A673 (cell line): ENCODE data around the gene TICAM2.

Source experiments
- CTCF ChIP-seq: fragments of 300-800, 200-600 bp; sonication (generic); conservative IDR thresholded peaks from 2 replicates; pipeline ENCODE4 v1.5.1; 2017; ENCODE audit warnings: low read depth, mild to moderate bottlenecking, antibody characterized with exemption, low read length, moderate library complexity, mixed read lengths
- EZH2 ChIP-seq: fragments of 200-600 bp; sonication (generic); IDR thresholded peaks from 2 replicates; pipeline ENCODE4 v1.6.1; 2017; ENCODE audit warnings: borderline replicate concordance, low read depth, mild to moderate bottlenecking, mixed read lengths, antibody characterized with exemption, low read length; ENCODE audit not compliant: poor library complexity, severe bottlenecking

DNA sequence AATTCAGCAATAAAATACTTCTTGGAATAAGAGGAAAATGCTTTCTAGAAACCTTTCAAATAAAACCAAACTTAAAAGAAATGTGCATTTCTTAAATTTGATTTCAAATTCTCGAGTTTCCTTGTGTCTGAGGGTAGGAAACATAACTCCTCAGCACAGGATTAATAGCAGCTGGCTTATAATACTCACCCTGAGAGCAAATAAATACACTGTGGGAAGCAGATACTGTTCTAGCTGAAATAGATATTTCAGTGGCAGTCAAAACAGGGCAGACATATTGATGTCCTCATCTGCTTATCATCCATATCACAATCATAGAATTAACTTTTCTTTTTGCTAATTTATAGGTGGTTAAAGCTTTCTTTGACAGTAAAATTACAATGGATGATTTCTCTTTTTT, 33.6 kb downstream of the TICAM2 start:
- no peak for TF ChIP-seq EZH2
- no peak for TF ChIP-seq CTCF
